GM10266 (cell line): ENCODE results near the gene GTSE1.

Source experiments
- DNase-seq: peaks from one replicate; pipeline ENCODE4 v3.0.0; 2012; ENCODE audit errors: extremely low spot score
- TF ChIP-seq, protein P1 (sequence below): IDR thresholded peaks from 2 replicates; pipeline ENCODE4 v1.5.1; 2012; ENCODE audit warnings: mild to moderate bottlenecking, low read depth; ENCODE audit not compliant: control insufficient read depth, insufficient read depth; ENCODE audit errors: missing control alignments

Gene GTSE1

DNA sequence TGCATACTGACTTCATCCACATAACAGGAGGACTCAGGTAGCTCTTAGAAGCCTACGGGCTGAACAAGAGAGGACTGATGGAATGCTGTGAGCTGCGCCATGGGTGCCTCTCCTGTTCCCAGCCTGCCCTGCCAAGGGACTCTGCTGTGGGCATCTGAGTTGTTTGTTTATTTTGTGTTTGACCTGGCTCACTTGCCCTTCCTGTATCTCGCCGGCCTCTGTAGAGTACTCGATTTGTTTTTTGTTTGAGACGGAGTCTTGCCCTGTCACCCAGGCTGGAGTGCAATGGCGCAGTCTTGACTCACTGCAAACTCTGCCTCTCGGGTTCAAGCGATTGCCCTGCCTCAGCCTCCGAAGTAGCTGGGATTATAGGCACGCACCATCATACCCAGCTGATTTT is 27.1 kb upstream of the GTSE1 start:
- TF ChIP-seq, protein P1, sequence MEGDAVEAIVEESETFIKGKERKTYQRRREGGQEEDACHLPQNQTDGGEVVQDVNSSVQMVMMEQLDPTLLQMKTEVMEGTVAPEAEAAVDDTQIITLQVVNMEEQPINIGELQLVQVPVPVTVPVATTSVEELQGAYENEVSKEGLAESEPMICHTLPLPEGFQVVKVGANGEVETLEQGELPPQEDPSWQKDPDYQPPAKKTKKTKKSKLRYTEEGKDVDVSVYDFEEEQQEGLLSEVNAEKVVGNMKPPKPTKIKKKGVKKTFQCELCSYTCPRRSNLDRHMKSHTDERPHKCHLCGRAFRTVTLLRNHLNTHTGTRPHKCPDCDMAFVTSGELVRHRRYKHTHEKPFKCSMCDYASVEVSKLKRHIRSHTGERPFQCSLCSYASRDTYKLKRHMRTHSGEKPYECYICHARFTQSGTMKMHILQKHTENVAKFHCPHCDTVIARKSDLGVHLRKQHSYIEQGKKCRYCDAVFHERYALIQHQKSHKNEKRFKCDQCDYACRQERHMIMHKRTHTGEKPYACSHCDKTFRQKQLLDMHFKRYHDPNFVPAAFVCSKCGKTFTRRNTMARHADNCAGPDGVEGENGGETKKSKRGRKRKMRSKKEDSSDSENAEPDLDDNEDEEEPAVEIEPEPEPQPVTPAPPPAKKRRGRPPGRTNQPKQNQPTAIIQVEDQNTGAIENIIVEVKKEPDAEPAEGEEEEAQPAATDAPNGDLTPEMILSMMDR: no peak

DNA sequence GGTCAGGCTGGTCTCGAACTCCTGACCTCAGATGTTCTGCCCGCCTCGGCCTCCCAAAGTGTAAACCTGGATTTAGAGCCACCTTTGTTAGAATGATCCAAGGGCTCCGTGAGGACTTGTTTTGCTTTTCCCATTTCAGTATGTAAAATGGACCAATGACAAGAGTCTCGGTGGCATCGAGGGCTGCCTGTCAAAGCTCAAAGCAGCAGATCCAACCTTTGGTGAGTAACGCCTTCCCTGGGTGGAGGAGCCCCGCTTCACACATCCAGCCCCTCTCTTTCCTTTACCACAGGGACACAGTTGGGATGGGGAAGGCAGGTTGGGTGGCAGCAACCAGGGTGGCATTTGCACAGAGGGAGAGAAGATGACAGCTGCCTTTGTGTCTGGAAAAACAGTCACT is 24.5 kb upstream of the GTSE1 start:
- TF ChIP-seq, protein P1: no peak
- DNase-seq: no peak

More for the DNA sequence above, 27.1 kb upstream of the GTSE1 start:
- DNase-seq: no peak

DNA sequence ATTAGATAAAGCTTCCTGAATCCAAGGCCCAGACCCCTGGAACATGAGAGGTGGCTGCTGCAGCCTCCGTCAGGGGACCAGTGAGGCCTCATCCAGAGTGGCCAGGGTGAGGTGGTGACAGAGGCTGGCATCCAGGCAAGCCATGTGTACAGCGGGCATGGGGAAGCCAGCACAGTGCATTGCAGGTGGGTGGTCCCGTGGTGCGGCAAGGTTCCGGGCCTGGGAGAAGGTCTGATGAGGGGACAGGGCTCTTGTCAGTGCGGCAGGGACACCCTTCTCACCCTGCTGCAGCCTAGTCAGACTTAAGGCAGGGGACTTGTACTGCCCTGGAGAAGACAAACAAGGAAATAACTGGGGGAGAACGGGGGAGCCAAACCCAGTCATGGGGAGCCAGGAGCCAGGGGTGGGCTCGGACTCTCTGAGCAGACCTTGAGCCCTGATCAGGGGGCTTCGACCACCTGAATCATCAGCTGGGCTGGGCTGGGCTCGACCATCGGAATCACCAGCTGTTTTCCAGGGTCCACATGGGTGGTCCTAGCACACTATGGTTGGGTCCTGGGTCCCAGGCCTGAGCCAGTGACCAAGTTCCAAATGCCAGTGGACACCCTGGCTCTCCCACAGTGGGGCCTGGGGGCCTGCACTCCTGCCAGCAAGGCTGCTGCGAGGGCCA is 23.8 kb upstream of the GTSE1 start:
- TF ChIP-seq, protein P1: no peak
- DNase-seq: no peak

DNA sequence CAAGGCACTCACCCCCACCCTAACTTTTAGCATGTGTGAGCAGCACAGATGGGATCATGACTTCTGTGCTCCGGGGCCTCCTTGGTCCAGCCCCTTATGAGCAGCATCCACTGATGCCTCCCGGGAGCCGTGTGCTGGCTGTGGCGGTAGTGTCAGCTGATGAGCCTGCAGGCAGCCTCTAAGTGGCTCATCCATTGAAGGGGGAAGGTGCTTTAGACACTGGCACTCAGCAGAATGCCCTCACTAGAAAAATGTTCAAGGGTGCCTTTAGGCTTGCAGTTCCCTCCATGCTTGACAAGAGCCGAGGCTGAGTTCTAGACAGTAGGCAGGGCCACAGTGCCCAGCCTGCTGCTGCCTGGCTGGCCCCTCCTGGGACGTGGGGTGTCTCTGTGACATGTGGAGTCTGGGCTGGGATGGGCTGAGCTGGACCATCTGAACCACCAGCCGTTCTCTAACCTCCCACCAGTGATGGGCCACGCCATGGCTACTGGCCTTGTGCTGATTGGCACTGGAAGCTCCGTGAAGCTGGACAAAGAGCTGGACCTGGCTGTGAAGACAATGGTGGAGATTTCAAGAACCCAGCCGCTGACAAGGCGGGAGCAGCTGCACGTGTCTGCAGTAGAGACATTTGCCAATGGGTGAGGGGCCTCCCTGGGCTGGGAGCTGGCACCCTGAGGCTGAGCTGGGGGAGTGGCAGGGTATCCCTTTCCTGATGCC is 23.1 kb upstream of the GTSE1 start:
- TF ChIP-seq, protein P1: no peak
- no peak for DNase-seq

DNA sequence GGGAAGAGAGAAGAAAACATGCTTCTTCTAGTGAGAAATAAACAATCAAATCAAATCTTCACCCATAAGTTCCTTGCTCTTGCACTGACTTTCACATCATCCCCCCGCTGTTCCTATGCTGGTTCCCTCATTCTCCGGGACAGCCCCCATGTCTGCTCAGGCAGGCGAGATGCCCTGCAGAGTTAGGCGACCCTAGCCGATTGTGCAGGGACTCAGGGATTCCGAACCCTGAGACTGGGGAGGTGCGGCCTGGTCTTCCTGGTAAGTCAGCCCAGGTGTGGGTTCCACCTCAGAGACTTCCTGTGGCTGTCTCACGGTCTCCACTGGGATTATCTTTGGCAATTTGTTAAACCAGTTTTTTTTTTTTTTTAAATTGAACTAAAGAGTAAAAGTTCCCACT is 22.3 kb upstream of the GTSE1 start:
- no peak for DNase-seq
- TF ChIP-seq, protein P1: no peak

DNA sequence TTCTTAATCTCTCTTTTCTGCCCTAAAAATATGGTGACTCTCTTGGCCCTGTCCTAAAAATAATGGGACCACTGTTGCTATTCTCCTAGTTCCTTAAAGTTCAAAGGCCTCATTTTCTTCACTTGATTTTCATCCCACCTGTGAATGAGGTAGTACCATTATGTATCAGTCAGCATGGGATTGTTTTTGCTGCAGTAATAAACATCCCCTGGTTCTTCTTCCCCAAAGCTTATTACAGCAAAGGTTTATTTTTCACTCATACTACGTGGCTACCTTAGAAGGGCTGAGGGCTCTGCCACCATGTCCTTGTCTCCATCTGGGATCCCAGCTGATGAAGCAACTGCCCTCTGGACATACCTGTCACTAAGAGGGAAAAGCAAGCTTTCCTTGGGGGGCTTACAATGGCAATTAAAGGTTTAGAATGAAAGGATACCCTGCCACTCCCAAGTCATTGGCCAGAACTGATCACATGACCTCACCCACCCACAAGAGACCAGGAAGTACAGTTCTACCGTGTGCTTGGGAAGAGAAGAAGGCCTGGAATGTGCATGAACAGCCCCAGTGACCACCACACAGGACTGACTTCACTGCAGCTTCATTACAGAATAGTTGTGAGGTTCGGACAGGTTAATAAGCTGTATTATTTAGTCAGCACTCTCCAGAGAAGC is 21.1 kb upstream of the GTSE1 start:
- TF ChIP-seq, protein P1: no peak
- no peak for DNase-seq

DNA sequence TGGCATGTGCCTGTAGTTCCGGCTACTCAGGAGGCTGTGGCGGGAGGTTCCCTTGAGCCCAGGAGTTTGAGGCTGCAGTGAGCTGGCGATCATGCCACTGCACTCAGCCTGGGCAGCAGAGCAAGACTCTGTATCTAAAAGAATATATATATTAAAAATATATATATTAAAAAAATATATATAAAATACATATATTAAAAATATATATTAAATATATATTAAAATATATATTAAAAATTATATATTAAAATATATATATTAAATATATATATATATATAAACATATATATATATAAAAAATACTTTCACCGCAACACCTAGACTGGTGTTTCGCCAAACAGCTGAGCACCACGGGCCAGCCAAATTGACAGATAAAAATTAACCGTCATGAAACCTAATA is 20.1 kb upstream of the GTSE1 start:
- no peak for DNase-seq
- TF ChIP-seq, protein P1: no peak
